Measurements from ENCODE around the gene TRIM14. TPM values are rescaled to one million over a fixed set of nuclear protein-coding genes. Genes with fewer than 3 reads are reported as not detected.
"Not testable (repeated sequence)": the region's sequence is repeated elsewhere in the genome, so short reads cannot be mapped to it uniquely, and the experiment has no call there.

Gene TRIM14
- total RNA-seq, 2 experiments from 2014 or later: 99.4 to 101 TPM

DNA sequence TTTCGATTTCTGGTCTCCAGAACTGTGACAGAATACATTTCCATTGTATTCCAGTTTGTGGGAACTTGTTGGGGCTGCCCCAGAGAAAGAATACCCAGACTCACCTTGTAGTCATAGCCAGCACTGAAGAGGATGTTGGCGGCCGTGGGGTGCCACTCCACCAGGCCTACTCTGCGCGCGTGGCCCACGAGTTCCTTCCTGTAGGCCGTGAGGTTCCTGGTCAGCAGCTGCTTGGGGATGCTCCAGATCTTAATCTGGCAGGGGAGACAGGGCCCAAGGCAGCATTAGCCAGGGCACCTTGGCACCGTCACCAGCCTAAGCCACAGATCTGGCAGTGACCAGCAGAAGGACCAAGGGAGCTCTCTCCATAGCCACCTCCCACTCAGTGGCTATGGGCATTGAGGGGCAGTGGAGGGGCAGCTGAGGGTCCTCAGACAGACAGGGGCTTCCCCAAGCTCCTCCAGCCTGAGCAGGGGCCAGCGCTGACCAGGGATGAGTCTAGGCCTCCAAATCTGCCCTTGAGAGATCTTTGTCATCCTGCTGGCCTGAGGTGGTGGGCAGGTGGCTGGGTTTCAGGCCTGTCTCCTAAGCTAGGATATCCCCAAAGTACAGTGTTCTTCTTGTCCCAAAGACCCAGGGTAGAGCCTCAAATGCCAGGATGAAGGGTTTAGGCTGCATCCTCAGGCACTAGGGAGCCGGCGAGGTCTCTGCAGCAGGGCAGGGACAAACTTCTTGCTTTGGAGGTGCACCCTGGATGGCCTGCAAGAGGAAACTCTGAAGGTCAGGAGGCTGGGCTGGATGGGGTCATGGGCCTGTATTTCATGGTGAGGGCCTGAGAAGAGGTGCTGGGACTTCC, 15.9 kb upstream of the TRIM14 start:
- no peak overlapping the region for H3K27ac Mint-ChIP-seq

DNA sequence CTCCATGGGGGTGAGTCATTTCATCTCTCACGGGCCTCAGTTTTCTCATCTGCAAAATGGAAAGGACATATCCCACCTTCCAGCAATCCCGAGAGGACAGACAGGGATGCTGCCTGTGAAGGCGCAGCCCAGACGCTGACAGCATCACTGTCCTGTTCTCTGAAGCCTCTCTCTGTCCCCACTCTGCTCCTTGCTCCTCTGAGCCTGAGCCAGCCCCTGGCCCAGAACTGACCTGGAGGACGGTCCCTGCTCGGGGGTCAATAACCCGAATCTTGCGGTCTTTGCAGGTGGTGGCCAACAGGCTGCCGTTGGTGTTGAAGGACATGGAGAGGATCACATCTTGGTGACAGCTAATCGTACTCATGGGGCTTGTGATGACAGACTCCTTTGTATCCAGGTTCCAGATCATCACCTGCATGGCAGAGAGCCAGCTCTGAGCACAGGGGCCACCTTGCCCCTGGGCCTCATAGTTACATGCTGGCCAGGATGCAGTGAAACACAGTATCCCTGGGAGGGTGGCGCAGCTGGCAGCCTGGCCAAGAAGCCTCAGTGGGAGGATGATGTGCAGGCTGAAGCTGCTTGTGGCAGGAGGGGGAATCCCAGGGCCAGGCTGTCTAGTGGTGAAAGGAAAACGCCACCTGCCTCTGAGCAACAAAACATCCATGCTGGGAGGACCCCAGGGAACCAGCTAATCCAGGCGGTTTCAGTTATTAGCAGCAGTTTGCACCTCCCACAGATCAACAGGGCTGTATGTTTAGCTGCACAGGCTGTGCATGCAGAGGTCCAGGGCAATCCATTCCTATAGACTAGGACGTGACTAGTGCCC, 14.0 kb upstream of the TRIM14 start:
- Mint-ChIP-seq H3K9me3 (no peaks in the 10 kb centered on the region), H3K4me1 (peaks cover 11% of the 10 kb centered on the region), H3K36me3 (ENCODE audit: low read depth) (no peaks in the 10 kb centered on the region), H3K27ac (no peak overlapping the region), H3K4me3 (no peak overlapping the region), H3K27me3 (no peaks in the 10 kb centered on the region)
- no peak for DNase-seq
- POLR2A ChIA-PET: interaction anchor here (1.2 kb wide), 1 partner anchor 14 kb away, joined by 6 read pairs; the partner anchor contains the start of gene TRIM14
- CTCF ChIA-PET: interaction anchor here (0.6 to 1.4 kb wide), 3 partner anchors 14 to 124 kb away, joined by 3 read pairs; partner anchors contain the start of gene TRIM14

More for the DNA sequence above, 15.9 kb upstream of the TRIM14 start:
- peaks cover 3% of the 10 kb centered on the region for H3K4me1 Mint-ChIP-seq
- ChIA-PET POLR2A (no interaction called here), CTCF (interaction anchor here (1.4 kb wide), 1 partner anchor 61 kb away, joined by 3 read pairs; no protein-coding TSS in a partner anchor)
- DNase-seq: no peak
- no peaks in the 10 kb centered on the region for H3K9me3 Mint-ChIP-seq
- H3K36me3 Mint-ChIP-seq (ENCODE audit: low read depth): no peaks in the 10 kb centered on the region
- no peak overlapping the region for H3K4me3 Mint-ChIP-seq
- H3K27me3 Mint-ChIP-seq: no peaks in the 10 kb centered on the region

- Mint-ChIP-seq H3K4me3 (no peak overlapping the region), H3K36me3 (ENCODE audit: low read depth) (no peaks in the 10 kb centered on the region), H3K27me3 (no peaks in the 10 kb centered on the region), H3K4me1 (peaks cover 11% of the 10 kb centered on the region), H3K9me3 (no peaks in the 10 kb centered on the region), H3K27ac (no peak overlapping the region)
- no peak for DNase-seq
- ChIA-PET POLR2A (no interaction called here), CTCF (interaction anchor here (1.2 kb wide), 1 partner anchor 13 kb away, joined by 3 read pairs; the partner anchor contains the start of gene TRIM14)
Measured at GRCh38 chr9:98132158-98132557, 13.1 kb upstream of the TRIM14 start.

DNA sequence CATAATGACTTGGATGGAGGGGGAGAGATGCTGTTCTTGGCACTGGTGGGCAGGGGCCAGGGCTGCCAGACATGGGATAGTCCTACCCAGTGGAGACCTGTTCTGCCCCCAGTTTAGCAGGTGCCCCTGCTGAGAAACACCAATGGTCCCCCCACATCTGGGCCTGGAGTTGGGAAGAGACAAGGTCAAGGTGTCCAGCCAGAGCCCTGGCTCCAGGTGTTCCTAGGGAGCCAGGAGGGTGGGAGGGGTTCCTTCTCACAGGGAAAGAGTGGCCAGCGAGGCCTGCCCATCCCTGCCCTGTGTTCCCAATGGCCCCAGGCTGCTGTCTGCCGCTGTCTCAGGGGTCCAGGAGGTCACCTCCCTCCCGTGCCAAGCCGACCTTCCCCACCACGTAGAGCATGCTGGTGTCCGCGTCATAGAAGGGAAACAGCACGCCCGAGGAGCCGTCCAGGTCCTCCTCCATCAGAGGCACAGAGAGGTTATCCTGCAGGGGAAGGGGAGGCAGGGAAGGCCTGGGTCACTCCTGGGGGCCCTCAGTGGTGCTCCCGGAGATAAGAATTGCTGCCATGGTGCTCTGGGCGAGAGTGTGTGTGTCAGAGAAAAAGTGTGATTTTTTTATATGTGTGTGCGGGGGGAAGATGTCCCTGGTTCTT, 11.7 kb upstream of the TRIM14 start:
- H3K36me3 Mint-ChIP-seq (ENCODE audit: low read depth): peaks cover 6% of the 10 kb centered on the region
- DNase-seq: no peak
- H3K27me3 Mint-ChIP-seq: no peaks in the 10 kb centered on the region
- no peak overlapping the region for H3K27ac Mint-ChIP-seq
- peaks cover 11% of the 10 kb centered on the region for H3K4me1 Mint-ChIP-seq
- CTCF ChIA-PET: no interaction called here
- POLR2A ChIA-PET: interaction anchor here (0.7 kb wide), 1 partner anchor 125 kb away, joined by 4 read pairs; no protein-coding TSS in a partner anchor
- no peak overlapping the region for H3K4me3 Mint-ChIP-seq
- H3K9me3 Mint-ChIP-seq: no peaks in the 10 kb centered on the region

- POLR2A ChIA-PET: interaction anchor here (0.7 to 1.8 kb wide), 3 partner anchors 11 to 126 kb away, joined by 3 to 9 read pairs (median 4); partner anchors contain the start of genes NANS and TRIM14
- not testable (repeated sequence) for H3K9me3 Mint-ChIP-seq, H3K27ac Mint-ChIP-seq
Measured at GRCh38 chr9:98130060-98130459, 11.0 kb upstream of the TRIM14 start.

DNA sequence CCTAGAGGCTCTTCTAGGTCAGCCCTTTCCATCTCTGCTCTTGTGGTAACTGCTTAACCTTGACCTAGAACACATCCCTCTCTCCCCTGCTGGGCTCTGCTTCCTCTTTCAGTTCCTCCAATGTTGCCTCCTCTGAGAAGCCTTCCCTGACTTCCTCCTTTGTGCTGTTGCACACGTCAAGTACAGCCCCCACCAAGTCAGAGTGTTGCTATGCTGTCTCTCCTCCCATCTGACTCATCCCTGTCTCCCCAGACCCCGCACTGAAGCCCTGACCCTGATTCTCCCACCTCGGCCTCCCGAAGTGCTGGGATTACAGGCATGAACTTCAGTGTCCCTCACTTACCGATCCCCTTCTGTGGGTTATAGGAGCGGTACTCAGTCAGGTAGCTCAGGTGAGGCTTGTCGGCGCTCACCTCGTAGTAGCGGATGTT, 10.4 kb upstream of the TRIM14 start:
- no peak for DNase-seq
- POLR2A ChIA-PET: interaction anchor here (0.8 to 1.8 kb wide), 4 partner anchors 9 to 73 kb away, joined by 3 to 9 read pairs (median 3); partner anchors contain the start of genes NANS and TRIM14
- H3K4me1 Mint-ChIP-seq: peaks cover 11% of the 10 kb centered on the region
- no peak overlapping the region for H3K27ac Mint-ChIP-seq
- CTCF ChIA-PET: no interaction called here
- H3K36me3 Mint-ChIP-seq (ENCODE audit: low read depth): peaks cover 8% of the 10 kb centered on the region
- no peak overlapping the region for H3K4me3 Mint-ChIP-seq
- no peaks in the 10 kb centered on the region for H3K27me3 Mint-ChIP-seq
- H3K9me3 Mint-ChIP-seq: no peaks in the 10 kb centered on the region

More at GRCh38 chr9:98130060-98130459, 11.0 kb upstream of the TRIM14 start:
- H3K36me3 Mint-ChIP-seq (ENCODE audit: low read depth); H3K4me3 Mint-ChIP-seq; H3K27me3 Mint-ChIP-seq; CTCF ChIA-PET; DNase-seq: not testable (repeated sequence)
- H3K4me1 Mint-ChIP-seq: peaks cover 11% of the 10 kb centered on the region

DNA sequence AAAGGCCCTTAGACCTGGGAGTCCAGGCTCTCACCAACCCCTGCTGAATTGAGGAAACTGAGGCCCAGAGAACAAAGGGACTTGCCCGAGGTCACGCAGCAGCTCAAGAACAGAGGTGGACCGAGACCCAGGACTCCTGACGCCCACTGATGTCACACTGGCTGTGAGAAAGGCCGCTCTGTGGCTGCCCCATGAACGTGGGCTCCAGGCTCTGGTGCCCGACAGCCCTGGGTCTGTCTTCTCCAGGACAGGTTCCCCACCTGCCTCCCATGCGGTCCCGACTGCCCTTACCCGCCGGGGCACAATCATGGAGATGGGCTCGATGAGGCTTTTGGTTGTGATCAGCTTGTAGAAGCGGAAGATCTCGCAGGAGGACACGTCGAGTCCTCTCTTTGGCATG, 9.3 kb upstream of the TRIM14 start:
- POLR2A ChIA-PET: interaction anchor here (0.8 to 1.8 kb wide), 3 partner anchors 10 to 128 kb away, joined by 3 to 9 read pairs (median 4); partner anchors contain the start of gene TRIM14
- Mint-ChIP-seq H3K4me3 (no peak overlapping the region), H3K27ac (no peak overlapping the region), H3K36me3 (ENCODE audit: low read depth) (peaks cover 8% of the 10 kb centered on the region), H3K9me3 (no peaks in the 10 kb centered on the region), H3K27me3 (no peaks in the 10 kb centered on the region), H3K4me1 (peaks cover 11% of the 10 kb centered on the region)
- DNase-seq: no peak
- CTCF ChIA-PET: no interaction called here

- no peak overlapping the region for H3K4me3 Mint-ChIP-seq
- ChIA-PET CTCF (no interaction called here), POLR2A (no interaction called here)
- no peak for DNase-seq
- H3K36me3 Mint-ChIP-seq (ENCODE audit: low read depth): peaks cover 8% of the 10 kb centered on the region
- no peak overlapping the region for H3K27ac Mint-ChIP-seq
- H3K27me3 Mint-ChIP-seq: no peaks in the 10 kb centered on the region
- H3K9me3 Mint-ChIP-seq: no peaks in the 10 kb centered on the region
- peaks cover 8% of the 10 kb centered on the region for H3K4me1 Mint-ChIP-seq
Measured at GRCh38 chr9:98127226-98127625, 8.2 kb upstream of the TRIM14 start.

GRCh38 chr9:98124637-98125426, 5.8 kb upstream of the TRIM14 start:
- Mint-ChIP-seq H3K4me1 (peaks cover 31% of the 10 kb centered on the region), H3K27ac (no peak overlapping the region), H3K4me3 (no peak overlapping the region), H3K36me3 (ENCODE audit: low read depth) (peaks cover 8% of the 10 kb centered on the region), H3K27me3 (no peaks in the 10 kb centered on the region), H3K9me3 (no peaks in the 10 kb centered on the region)
- no peak for DNase-seq
- ChIA-PET CTCF (interaction anchor here (1.1 kb wide), 1 partner anchor 93 kb away, joined by 3 read pairs; no protein-coding TSS in a partner anchor), POLR2A (interaction anchor here (1.1 kb wide), 1 partner anchor 23 kb away, joined by 3 read pairs; no protein-coding TSS in a partner anchor)

DNA sequence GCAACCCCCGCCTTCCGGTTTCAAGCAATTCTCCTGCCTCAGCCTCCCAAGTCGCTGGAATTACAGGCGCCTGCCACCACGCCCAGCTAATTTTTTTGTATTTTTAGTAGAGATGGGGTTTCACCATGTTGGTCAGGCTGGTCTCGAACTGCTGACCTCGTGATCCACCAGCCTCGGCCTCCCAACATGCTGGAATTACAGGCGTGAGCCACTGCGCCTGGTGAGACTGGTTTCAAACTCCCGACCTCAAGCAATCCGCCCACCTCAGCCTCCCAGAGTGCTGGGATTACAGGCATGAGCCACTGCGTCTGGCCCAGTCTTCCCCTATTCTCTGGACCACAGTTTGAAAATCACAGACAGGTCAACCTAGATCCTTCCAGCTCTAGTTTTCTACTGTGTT, 5.1 kb upstream of the TRIM14 start:
- not testable (repeated sequence) for H3K27ac Mint-ChIP-seq, DNase-seq, H3K27me3 Mint-ChIP-seq, H3K4me3 Mint-ChIP-seq, H3K9me3 Mint-ChIP-seq
- POLR2A ChIA-PET: interaction anchor here (1.1 kb wide), 1 partner anchor 22 kb away, joined by 3 read pairs; no protein-coding TSS in a partner anchor
- Mint-ChIP-seq H3K4me1 (peaks cover 30% of the 10 kb centered on the region), H3K36me3 (ENCODE audit: low read depth) (peaks cover 11% of the 10 kb centered on the region)
- CTCF ChIA-PET: interaction anchor here (0.7 to 1.1 kb wide), 2 partner anchors 49 to 93 kb away, joined by 3 read pairs; no protein-coding TSS in a partner anchor

- Mint-ChIP-seq H3K27me3 (no peaks in the 10 kb centered on the region), H3K27ac (peak overlapping the region; percentile 90), H3K4me3 (no peak overlapping the region), H3K9me3 (no peaks in the 10 kb centered on the region), H3K36me3 (ENCODE audit: low read depth) (peaks cover 21% of the 10 kb centered on the region), H3K4me1 (peaks cover 42% of the 10 kb centered on the region)
- no peak for DNase-seq
- POLR2A ChIA-PET: interaction anchor here (0.9 to 7.4 kb wide), 9 partner anchors 8 to 199 kb away, joined by 3 to 221 read pairs (median 4); partner anchors contain the start of genes ANP32B, CORO2A, NANS and TBC1D2
- CTCF ChIA-PET: interaction anchor here (1.3 to 6.7 kb wide), 6 partner anchors 13 to 135 kb away, joined by 3 to 61 read pairs (median 22); partner anchors contain the start of gene TBC1D2
Measured at GRCh38 chr9:98121058-98121457, 2.0 kb upstream of the TRIM14 start.
